ENCODE data around the gene NFYC.

Gene NFYC

DNA sequence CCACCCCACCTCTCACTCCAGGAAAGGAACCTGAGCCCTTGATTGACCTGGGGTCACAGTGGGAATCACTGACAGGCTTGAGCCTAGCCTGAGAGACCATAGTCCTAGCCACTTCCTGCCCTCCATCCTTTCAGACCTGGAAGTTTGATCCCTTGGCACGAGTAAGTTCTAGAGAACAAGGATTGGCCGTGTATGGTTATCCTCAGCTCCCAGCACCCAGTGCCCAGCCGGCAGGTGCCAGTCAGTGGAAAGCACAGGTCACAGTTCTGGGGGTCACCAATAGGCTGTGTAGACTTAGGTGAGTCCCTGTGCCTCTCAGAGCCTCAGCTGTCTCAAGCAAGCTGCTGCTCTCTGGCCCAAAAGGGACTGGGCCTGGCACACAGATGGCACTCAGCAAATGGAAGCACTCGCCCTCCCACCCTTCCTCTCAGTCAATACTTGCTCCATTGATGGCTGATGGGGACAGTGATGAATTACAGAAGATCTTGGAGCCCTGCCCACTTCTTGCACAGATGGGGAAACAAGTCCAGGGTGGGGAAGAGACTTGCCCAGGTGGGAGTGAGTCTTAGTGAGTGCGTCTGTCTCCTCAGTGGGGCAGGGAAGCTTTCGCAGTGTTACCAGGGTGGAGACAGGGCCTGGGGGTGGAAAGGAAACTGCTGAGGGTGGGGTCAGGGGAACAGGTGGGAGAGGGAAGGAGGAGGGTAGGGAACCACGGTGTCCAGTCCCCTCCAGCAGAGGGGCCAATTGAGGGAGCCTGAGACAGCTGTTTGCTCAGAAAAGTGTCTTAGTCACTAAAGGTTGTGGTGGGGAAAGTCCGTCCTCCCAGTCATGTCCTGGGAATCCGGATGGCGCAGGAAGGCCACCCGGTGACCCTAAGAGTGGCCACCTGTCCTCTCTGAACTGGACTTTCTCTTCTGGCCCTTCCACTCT, 89.4 kb downstream of the NFYC start:
- in situ Hi-C loops (cut with HindIII; ENCODE audit: low pct_unique_long_range_greater_than_20kb, low sequenced_read_pairs) = no loop called here
- DNase-seq (ENCODE audit: low read depth in 1 of 2, low spot score in 1 of 2) = no peak

GRCh38 chr1:40781608-40781971, 90.1 kb downstream of the NFYC start:
- no peak for DNase-seq (ENCODE audit: low read depth in 1 of 2, low spot score in 1 of 2)
- no peak for TF ChIP-seq JUND (IDR thresholded peaks at IDR 0.05; ENCODE audit: low read depth)
- in situ Hi-C loops (cut with HindIII; ENCODE audit: low pct_unique_long_range_greater_than_20kb, low sequenced_read_pairs) = no loop called here

More for the DNA sequence above, 89.4 kb downstream of the NFYC start:
- TF ChIP-seq JUND (IDR thresholded peaks at IDR 0.05; ENCODE audit: low read depth) = no peak

DNA sequence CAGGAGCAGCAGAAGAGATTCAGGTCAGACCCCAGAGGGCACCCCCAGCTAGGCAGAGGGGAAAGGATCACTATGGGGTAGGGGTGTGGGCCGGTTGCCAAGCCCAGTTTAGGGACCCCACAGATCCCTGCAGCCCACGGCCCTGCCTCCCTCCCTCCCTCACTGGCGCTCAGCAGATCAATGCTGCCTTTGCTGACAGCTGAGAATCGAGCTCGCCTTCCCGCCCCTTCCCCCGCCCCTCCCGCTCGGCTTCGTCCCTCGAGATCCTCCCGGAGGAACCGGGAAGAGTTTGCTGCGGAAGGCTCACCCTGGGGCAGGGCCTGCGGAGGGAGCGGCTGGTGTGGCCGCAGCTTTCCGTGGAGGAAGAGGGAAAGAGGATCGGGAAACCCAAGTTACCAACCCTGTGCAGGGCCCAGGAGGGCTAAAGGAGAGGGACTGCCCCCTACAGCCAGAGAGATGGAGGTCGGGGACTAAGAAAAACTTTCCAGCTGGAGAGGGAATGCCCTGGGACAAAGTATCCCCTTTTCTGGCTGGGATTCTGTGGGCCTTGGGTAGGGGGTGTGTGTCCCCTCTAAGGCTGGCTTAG, 91.0 kb downstream of the NFYC start:
- DNase-seq (ENCODE audit: low read depth in 1 of 2, low spot score in 1 of 2) = peak in 1 of 2 experiments; percentile 16
- in situ Hi-C loops (cut with HindIII; ENCODE audit: low pct_unique_long_range_greater_than_20kb, low sequenced_read_pairs) = no loop called here
- no peak for TF ChIP-seq JUND (IDR thresholded peaks at IDR 0.05; ENCODE audit: low read depth)

DNA sequence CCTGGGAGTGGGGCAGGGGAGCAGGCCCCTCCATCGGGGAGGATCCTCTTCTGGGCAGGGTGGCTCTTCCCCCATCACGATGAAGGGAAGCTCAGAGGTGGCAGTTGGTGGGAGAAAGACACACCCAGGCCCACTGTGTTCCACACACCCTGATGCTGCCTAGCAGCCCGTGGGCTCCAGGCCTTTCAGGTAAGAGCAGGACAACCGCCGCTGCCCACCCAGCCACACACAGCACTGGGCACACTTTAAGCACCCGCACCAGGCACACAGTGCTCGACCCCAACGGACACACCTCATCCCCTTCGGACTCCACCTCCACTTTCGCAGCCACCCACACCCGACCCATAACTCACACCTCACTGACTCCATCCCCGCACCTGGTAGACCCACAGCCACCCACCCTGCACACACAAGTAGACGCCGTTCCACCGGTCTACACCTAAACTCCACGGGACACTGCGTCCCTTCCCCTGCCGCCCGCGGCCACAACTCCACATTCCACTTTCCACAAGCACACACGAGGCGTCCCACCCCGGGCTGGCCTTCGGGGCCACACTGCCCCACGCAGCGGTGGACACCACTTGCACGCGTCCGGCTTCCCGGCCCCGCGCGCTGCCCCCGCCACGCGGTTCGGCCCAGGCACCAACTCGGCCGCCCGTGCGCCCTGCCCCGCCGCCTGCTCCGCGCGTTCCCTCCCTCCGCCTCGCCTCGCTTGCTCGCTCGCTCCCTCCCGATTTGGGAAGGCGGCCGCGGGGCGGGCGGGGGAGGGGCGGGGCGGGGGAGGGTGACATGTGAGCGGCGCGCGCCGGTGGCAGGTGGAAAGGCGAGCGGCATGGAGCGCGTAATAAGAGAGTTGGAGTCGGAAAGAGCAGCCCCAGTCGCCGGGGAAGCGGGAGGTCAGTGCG, 91.7 kb downstream of the NFYC start, which contains the start of gene KCNQ4:
TSS of gene KCNQ4 (plus strand) at position 787 of the 905 bp plus-strand sequence. CDS start 307 bp downstream, outside the sequence.
- peak; percentile 64 to 71 for DNase-seq (ENCODE audit: low read depth in 1 of 2, low spot score in 1 of 2)
- in situ Hi-C loops (cut with HindIII; ENCODE audit: low pct_unique_long_range_greater_than_20kb, low sequenced_read_pairs) = no loop called here

DNA sequence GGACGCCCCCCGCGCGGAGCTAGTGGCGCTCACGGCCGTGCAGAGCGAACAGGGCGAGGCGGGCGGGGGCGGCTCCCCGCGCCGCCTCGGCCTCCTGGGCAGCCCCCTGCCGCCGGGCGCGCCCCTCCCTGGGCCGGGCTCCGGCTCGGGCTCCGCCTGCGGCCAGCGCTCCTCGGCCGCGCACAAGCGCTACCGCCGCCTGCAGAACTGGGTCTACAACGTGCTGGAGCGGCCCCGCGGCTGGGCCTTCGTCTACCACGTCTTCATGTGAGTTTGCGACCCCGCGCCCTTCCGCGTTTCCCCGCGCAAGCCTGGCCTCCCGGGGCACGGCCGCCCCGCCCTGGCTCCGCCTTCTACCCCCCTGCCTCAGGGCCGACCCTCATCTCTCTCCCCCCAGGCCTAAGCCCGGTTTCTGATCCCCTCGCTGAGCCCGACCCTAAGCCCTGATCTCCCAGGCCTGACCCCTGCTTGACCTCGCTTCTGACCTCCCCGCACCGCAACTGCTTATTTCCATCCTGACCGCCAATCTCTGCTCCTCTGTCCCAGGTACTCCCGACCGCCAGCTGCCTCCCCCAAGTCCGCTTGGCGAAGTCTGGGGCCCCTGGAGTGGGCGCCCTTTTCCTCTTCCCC, 92.8 kb downstream of the NFYC start:
- TF ChIP-seq JUND (IDR thresholded peaks at IDR 0.05; ENCODE audit: low read depth) = no peak
- in situ Hi-C loops (cut with HindIII; ENCODE audit: low pct_unique_long_range_greater_than_20kb, low sequenced_read_pairs) = no loop called here
- DNase-seq (ENCODE audit: low read depth in 1 of 2, low spot score in 1 of 2) = no peak

More for the DNA sequence above, 91.7 kb downstream of the NFYC start, which contains the start of gene KCNQ4:
- no peak for TF ChIP-seq JUND (IDR thresholded peaks at IDR 0.05; ENCODE audit: low read depth)

DNA sequence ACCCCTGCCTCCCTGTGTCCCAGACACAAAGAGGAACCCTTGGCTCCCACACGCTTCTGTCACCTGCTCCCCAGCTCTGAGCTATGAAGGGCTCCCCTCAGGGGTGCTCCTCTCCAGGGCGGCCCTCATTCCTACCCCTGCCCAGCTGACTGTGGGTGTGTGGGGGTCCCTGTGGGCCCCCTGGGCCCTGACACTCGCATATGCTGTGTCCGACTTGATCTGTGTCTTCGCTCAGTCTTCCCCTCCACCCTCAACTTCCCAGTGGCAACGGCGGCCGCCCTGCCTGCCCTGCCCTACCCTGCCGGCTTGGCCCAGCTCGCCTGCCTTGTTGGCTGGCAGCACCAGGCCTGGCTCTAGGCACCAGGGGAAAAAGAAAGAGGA, 93.3 kb downstream of the NFYC start:
- DNase-seq (ENCODE audit: low read depth in 1 of 2, low spot score in 1 of 2) = no peak
- in situ Hi-C loops (cut with HindIII; ENCODE audit: low pct_unique_long_range_greater_than_20kb, low sequenced_read_pairs) = no loop called here
- no peak for TF ChIP-seq JUND (IDR thresholded peaks at IDR 0.05; ENCODE audit: low read depth)

DNA sequence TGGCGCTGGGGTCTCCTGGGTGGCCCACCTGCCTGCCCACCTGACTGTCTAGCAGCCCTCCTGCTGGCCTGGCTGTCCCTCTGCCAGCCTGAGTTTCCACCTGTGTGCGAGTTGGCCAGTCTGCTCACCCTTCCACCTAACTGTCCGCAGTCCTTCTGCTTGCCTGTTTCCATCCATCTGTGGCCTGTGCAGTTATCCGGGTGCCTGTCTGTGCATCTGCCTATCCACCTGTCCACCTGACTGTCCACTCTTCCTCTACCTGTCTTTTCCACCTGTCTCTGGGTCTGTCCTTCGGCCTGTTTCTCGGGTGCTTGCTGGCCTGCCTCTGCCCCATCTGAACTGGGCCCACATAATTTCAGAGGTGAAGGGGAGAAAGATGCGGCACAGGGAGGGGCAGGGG, 93.9 kb downstream of the NFYC start:
- TF ChIP-seq JUND (IDR thresholded peaks at IDR 0.05; ENCODE audit: low read depth) = no peak
- in situ Hi-C loops (cut with HindIII; ENCODE audit: low pct_unique_long_range_greater_than_20kb, low sequenced_read_pairs) = no loop called here
- no peak for DNase-seq (ENCODE audit: low read depth in 1 of 2, low spot score in 1 of 2)

- DNase-seq (ENCODE audit: low read depth in 1 of 2, low spot score in 1 of 2) = no peak
- in situ Hi-C loops (cut with HindIII; ENCODE audit: low pct_unique_long_range_greater_than_20kb, low sequenced_read_pairs) = no loop called here
- TF ChIP-seq JUND (IDR thresholded peaks at IDR 0.05; ENCODE audit: low read depth) = no peak
These were observed 94.9 kb downstream of the NFYC start for GRCh38 chr1:40786171-40786994.

DNA sequence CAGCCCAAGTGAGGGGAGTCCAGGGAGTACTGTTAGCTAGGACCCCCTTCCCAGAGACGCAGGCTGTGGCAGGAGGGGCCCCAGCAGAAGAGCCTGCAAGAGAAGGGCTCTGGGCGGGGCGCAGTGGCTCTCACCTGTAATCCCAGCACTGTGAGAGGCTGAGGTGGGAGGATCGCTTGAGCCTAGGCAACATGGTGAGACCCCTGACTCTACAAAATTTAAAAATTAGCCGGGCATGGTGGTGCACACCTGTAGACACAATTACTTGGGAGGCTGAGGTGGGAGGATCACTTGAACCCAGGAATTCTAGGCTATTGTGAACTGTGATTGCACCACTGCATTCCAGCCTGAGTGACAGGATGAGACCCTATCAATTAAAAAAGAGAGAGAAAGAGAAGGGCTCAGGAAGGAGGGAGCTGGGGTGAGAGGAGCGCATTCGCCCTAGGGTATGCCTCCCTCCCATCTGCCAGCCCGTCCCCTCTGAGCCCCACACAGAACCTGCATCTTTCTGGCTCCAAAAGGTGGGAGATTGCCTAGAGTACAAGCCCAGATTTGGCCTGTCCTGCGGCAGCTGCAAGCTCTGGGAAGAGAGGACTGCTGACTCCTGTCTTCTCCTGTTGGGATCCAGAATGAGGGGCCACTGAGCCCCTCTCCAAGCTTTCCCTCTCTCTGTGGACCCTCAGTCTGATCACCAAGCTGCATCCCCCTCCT, 95.6 kb downstream of the NFYC start:
- in situ Hi-C loops (cut with HindIII; ENCODE audit: low pct_unique_long_range_greater_than_20kb, low sequenced_read_pairs) = no loop called here
- TF ChIP-seq JUND (IDR thresholded peaks at IDR 0.05; ENCODE audit: low read depth) = no peak
- DNase-seq (ENCODE audit: low read depth in 1 of 2, low spot score in 1 of 2) = no peak

DNA sequence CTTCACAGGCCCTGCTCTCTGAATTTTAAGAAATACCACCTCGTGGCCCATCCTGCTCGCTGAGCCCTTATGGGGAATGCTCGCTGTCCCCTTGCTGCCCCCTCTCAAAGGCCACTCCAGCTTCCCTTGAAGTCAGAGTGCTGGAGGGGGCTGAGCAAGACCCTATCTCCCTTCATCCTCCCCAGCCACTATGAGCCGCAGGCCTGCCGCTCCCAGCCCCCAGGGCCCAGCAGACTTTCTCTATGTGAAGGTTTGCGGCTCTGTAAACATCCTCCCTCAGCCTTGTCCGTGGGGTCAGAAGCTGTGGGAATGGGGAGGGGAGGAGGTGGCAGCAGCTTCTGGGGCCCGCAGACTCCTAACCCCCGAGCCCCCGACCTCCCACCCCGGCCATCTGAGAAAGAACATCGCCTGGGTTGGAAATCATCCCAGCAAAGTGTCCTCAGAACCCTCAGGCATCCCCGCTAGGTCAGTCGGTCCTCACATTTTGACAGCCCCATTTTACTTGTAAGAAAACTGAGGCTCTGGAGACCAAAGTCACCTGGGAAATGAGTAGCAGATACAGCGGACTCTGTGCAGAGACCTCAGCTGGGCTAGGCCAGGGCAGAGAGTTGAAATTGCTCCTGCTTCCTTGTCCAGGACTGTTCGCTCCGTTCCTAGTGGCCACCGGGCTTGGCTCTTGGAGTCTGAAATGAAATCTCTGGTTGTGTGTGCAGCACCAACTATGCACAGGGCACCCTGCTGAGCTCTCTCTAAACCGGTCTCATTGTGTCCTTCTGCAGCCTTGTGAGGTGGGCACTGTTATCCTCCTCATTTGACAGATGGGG, 96.4 kb downstream of the NFYC start:
- in situ Hi-C loops (cut with HindIII; ENCODE audit: low pct_unique_long_range_greater_than_20kb, low sequenced_read_pairs) = no loop called here
- no peak for TF ChIP-seq JUND (IDR thresholded peaks at IDR 0.05; ENCODE audit: low read depth)
- DNase-seq (ENCODE audit: low read depth in 1 of 2, low spot score in 1 of 2) = no peak
